ENCODE results near the gene CCNY.

CCNY gene

DNA sequence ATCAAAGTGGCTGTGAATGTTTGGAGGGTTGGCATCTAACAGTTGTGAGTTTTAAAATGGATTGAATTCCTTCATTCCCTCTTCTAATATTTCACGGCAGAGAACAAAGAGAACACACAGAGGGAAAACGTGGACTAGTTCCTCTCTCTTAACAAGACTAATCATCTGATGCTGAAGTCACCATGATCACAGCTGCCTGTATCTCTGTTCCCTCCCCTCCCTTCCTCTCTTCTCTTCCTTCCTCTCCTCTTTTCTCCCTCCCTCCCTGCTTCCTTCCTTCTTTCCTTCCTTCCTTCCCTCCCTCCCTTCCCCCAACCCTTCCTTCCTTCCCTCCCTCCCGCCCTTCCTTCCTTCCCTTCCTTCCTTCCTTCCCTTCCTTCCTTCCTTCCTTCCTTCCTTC, 258.8 kb downstream of the CCNY start:
- no peak for DNase-seq (ENCODE audit: low read depth, low spot score)
- ChIA-PET POLR2A (no interaction called here), CTCF (interaction anchor here (1.5 to 3.9 kb wide), 2 partner anchors 16 to 33 kb away, joined by 4 to 16 read pairs; no protein-coding TSS in a partner anchor)
- no peak overlapping the region for H3K4me3 ChIP-seq (ENCODE audit: low read depth, low read length)
- TF ChIP-seq CTCF (IDR thresholded peaks at IDR 0.05; ENCODE audit: insufficient read depth, low read length, missing control alignments), result no peak

- CTCF ChIA-PET, result no interaction called here
- TF ChIP-seq CTCF (IDR thresholded peaks at IDR 0.05; ENCODE audit: insufficient read depth, low read length, missing control alignments), result peak; percentile 39
Observed at GRCh38 chr10:35598379-35598778, 262.1 kb downstream of the CCNY start.

DNA sequence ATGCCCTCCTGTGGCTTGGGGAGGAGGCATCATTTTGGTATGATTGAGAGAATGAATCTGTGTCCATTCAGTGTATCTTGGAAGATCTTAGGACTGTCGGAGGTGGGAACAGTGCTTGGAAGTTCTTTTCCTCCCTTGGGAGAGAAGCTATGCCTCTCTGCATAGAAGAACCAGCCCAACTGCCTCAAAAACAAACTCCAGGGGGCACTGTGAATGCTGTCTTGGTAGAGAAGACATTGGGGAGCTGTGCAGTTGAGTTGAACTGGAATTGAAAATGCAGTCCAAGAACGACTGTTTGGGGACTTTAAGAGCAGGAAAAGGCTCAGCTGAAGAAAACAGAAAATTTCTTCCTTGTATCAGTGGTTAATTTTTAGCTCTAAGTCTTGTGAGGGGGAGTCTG, 263.9 kb downstream of the CCNY start:
- no peak for DNase-seq (ENCODE audit: low read depth, low spot score)
- TF ChIP-seq CTCF (IDR thresholded peaks at IDR 0.05; ENCODE audit: insufficient read depth, low read length, missing control alignments), result no peak
- ChIA-PET CTCF (interaction anchor here (1.0 to 1.8 kb wide), 7 partner anchors 11 to 1281 kb away, joined by 3 to 10 read pairs (median 4); no protein-coding TSS in a partner anchor), POLR2A (no interaction called here)
- no peak overlapping the region for H3K4me3 ChIP-seq (ENCODE audit: low read depth, low read length)

More at GRCh38 chr10:35598379-35598778, 262.1 kb downstream of the CCNY start:
- H3K4me3 ChIP-seq (ENCODE audit: low read depth, low read length), result no peak overlapping the region
- POLR2A ChIA-PET, result no interaction called here
- no peak for DNase-seq (ENCODE audit: low read depth, low spot score)

DNA sequence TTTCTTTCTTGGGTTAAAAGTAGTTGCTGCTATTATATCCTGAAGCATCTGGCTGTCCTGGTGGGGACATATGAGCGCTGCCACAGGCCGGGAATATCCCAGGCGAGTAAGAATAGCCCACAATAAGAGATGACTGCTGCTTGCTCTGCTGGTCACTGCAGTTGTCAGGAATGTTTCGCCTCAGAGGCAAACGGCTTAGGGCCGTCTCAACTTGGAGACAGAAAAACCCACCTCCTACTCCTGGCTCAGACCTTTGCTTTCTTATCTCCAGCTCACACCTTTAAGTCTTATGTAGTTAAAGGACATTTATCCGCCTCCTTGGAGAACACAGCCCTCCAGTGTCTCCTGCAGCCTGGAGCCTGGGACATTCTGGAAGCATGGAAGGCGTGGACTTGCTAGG, 268.9 kb downstream of the CCNY start, which contains the start of gene GJD4:
Gene GJD4, plus strand, starts transcription at position 151 of the 400 bp plus-strand sequence. Its CDS starts 227 bp downstream, at position 378.
- TF ChIP-seq CTCF (IDR thresholded peaks at IDR 0.05; ENCODE audit: insufficient read depth, low read length, missing control alignments), result no peak
- POLR2A ChIA-PET, result no interaction called here
- DNase-seq (ENCODE audit: low read depth, low spot score), result no peak
- H3K4me3 ChIP-seq (ENCODE audit: low read depth, low read length), result no peak within 1 kb of the TSS
- CTCF ChIA-PET, result no interaction called here

DNA sequence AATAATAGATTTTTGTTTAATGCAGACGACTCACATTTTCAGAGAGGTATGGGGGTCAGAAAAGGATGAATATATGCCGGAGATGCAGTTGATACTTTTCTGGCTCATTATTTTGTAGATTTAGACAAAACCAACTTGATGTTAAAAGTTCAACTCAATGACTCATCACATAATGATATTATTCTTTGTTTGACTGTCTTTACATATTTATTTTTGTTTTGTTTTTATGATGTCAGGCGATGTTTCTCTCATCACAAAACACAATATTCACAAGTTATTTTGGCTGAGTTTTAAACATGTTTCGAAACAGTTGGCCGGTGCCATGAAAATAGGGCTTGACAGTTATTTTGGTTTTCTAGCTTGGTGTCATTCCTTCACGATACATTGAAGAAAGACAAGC, 270.1 kb downstream of the CCNY start:
- ChIA-PET CTCF (interaction anchor here (1.2 to 1.3 kb wide), 2 partner anchors 367 to 487 kb away, joined by 3 to 4 read pairs; no protein-coding TSS in a partner anchor), POLR2A (no interaction called here)
- H3K4me3 ChIP-seq (ENCODE audit: low read depth, low read length), result no peak overlapping the region
- DNase-seq (ENCODE audit: low read depth, low spot score), result no peak
- TF ChIP-seq CTCF (IDR thresholded peaks at IDR 0.05; ENCODE audit: insufficient read depth, low read length, missing control alignments), result no peak

DNA sequence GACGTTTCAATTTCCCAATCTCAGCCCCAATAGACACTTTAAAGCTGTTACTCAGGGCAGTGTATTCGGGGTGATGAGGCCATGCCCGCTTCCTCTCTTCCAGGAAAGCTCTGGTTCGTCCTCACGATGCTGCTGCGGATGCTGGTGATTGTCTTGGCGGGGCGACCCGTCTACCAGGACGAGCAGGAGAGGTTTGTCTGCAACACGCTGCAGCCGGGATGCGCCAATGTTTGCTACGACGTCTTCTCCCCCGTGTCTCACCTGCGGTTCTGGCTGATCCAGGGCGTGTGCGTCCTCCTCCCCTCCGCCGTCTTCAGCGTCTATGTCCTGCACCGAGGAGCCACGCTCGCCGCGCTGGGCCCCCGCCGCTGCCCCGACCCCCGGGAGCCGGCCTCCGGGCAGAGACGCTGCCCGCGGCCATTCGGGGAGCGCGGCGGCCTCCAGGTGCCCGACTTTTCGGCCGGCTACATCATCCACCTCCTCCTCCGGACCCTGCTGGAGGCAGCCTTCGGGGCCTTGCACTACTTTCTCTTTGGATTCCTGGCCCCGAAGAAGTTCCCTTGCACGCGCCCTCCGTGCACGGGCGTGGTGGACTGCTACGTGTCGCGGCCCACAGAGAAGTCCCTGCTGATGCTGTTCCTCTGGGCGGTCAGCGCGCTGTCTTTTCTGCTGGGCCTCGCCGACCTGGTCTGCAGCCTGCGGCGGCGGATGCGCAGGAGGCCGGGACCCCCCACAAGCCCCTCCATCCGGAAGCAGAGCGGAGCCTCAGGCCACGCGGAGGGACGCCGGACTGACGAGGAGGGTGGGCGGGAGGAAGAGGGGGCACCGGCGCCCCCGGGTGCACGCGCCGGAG, 271.4 kb downstream of the CCNY start:
- TF ChIP-seq CTCF (IDR thresholded peaks at IDR 0.05; ENCODE audit: insufficient read depth, low read length, missing control alignments), result no peak
- H3K4me3 ChIP-seq (ENCODE audit: low read depth, low read length), result peak overlapping the region; percentile 43
- ChIA-PET CTCF (interaction anchor here (0.7 to 1.3 kb wide), 4 partner anchors 10 to 1273 kb away, joined by 3 to 4 read pairs (median 3); no protein-coding TSS in a partner anchor), POLR2A (no interaction called here)
- no peak for DNase-seq (ENCODE audit: low read depth, low spot score)
